ENCODE data around the gene WIZ. TPM values are rescaled to one million over a fixed set of nuclear protein-coding genes. Genes with fewer than 3 reads are reported as not detected.

The WIZ gene
- total RNA-seq, 1 donor from 2014 or later, result 19.9 TPM

DNA sequence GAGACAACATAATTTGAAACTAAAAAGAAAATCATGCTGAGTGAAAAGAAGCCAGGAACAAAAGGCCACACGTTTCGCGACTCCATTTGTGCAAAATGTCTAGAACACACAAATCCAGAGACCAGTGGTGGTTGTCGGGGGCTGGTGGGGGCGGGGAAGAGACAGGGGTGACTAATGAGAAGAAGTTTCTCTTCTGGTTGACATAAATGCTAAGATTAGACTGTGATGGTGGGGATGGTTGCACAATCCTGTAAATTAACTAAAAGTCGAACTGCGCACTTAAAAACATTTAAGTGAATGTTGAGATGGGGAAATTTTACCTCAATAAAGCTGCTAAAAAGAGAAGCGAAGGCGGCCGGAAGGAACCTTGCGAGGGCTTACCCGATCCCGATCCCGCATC, 77.3 kb downstream of the WIZ start:
- TF ChIP-seq, protein P1, sequence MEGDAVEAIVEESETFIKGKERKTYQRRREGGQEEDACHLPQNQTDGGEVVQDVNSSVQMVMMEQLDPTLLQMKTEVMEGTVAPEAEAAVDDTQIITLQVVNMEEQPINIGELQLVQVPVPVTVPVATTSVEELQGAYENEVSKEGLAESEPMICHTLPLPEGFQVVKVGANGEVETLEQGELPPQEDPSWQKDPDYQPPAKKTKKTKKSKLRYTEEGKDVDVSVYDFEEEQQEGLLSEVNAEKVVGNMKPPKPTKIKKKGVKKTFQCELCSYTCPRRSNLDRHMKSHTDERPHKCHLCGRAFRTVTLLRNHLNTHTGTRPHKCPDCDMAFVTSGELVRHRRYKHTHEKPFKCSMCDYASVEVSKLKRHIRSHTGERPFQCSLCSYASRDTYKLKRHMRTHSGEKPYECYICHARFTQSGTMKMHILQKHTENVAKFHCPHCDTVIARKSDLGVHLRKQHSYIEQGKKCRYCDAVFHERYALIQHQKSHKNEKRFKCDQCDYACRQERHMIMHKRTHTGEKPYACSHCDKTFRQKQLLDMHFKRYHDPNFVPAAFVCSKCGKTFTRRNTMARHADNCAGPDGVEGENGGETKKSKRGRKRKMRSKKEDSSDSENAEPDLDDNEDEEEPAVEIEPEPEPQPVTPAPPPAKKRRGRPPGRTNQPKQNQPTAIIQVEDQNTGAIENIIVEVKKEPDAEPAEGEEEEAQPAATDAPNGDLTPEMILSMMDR (conservative IDR thresholded peaks at IDR 0.05; ENCODE audit: low read depth, low read length), result no peak
- DNase-seq (ENCODE audit: low read depth), result no peak
- no peak overlapping the region for H3K4me3 ChIP-seq (ENCODE audit: low read depth, low read length)

DNA sequence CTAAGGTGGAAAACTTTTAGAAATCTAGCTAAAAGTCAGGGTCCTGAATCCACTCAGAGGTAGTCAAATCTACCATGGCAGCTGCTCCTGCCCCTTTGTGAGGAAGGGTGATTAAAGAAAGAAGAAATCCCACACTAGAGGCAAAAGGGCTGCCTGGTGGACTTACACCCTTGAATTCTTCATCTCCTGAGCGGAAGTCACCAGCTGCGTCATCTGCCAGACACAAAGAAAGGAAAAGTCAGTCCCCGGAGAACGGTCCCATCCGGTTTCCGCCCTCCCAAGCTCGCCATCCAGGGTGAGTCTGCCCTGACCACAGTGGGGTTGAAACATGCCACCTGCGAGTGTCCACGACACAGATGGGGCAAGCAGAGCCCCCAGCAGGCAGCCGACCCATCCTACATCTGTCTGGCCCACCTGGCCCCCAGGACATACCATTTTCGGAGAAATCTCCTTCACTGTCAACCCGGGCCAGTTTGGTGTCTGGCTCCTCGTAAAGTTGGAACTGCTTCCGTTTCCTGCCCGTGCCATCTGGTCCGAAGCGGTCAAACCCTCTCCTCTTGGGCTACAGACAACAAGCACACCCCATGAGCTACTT, 77.9 kb downstream of the WIZ start:
- no peak for DNase-seq (ENCODE audit: low read depth)
- H3K4me3 ChIP-seq (ENCODE audit: low read depth, low read length), result no peak overlapping the region
- TF ChIP-seq, protein P1 (conservative IDR thresholded peaks at IDR 0.05; ENCODE audit: low read depth, low read length), result no peak

DNA sequence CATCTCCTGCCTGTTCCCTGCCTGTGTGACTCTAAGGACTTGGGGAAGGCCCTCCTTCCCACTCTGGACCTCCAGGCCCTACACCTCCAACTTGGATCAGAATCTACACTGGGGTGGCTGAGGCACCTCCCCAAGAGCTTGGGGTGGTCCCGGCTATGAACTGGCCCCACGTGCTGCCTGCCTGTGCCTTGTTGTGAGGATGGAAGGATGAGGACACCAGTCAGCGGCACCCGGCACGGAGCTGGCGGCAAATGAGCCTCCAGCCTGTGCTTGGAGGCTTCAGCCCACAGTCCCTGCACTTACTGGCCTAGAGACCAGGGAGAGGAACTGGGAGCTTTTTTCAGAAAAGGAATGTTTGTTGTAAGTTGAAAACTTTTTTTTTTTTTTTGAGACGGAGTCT, 78.6 kb downstream of the WIZ start:
- TF ChIP-seq, protein P1 (conservative IDR thresholded peaks at IDR 0.05; ENCODE audit: low read depth, low read length), result no peak
- DNase-seq (ENCODE audit: low read depth), result no peak

More for the DNA sequence above, 78.6 kb downstream of the WIZ start:
- H3K4me3 ChIP-seq (ENCODE audit: low read depth, low read length), result no peak overlapping the region

Other genes starting within 250 kb of the WIZ start
- gene NOTCH3, start 249.0 kb downstream of the WIZ start, total RNA-seq, result 3.8 and 19.6 TPM in 2 replicates
- 0.81 and 2.1 TPM in 2 replicates for gene EPHX3, start 217.5 kb downstream of the WIZ start, total RNA-seq
- gene BRD4, start 117.4 kb downstream of the WIZ start, total RNA-seq, result 14.7 and 18.9 TPM in 2 replicates
- gene AKAP8, start 70.2 kb downstream of the WIZ start, total RNA-seq, result 14.1 and 23.8 TPM in 2 replicates
- gene AKAP8L, start 31.0 kb downstream of the WIZ start, total RNA-seq, result 52.2 and 89.9 TPM in 2 replicates
- gene RASAL3, start 14.6 kb upstream of the WIZ start, total RNA-seq, result not detected in 2 replicates
- not detected in 2 replicates for gene PGLYRP2, start 29.5 kb upstream of the WIZ start, total RNA-seq
- gene CYP4F22, start 58.6 kb upstream of the WIZ start, total RNA-seq, result not detected in 2 replicates
- not detected in 2 replicates for gene CYP4F8, start 165.3 kb upstream of the WIZ start, total RNA-seq
- not detected in 2 replicates for gene CYP4F3, start 190.9 kb upstream of the WIZ start, total RNA-seq
- not detected in 2 replicates for gene CYP4F12, start 223.1 kb upstream of the WIZ start, total RNA-seq

Data from epithelial cell of proximal tubule (primary cell).